DND-41 (cell line): ENCODE data around the gene CDH5.
A peak's percentile ranks its signal among the peaks of the same experiment; 100 is the strongest.

Experiments used
- ATAC-seq: fragments of 200-7000 bp; cut with Tn5 transposase; 3 replicates; pipeline ENCODE4 v1.9.1; 2021; ENCODE audit warnings: low read depth; ENCODE audit not compliant: insufficient read depth
- DNase-seq: peaks from one replicate; pipeline ENCODE4 v3.0.0-alpha.2; 2020
- H2AFZ ChIP-seq: 2 replicates; pipeline ENCODE4 v1.6.0; 2012; ENCODE audit warnings: low read depth, low read length
- H3K27ac ChIP-seq: 2 replicates; pipeline ENCODE4 v1.5.1; 2012; ENCODE audit warnings: low read length, inconsistent platforms
- H3K27me3 ChIP-seq: fragments of 200-600 bp; sonication (generic); 2 replicates; pipeline ENCODE4 v1.6.0; 2012; ENCODE audit warnings: low read length, mild to moderate bottlenecking, inconsistent platforms; ENCODE audit not compliant: insufficient read depth, poor library complexity
- H3K36me3 ChIP-seq: 2 replicates; pipeline ENCODE4 v1.5.1; 2012; ENCODE audit warnings: low read length, inconsistent platforms; ENCODE audit not compliant: insufficient read depth
- H3K4me1 ChIP-seq: 2 replicates; pipeline ENCODE4 v1.5.1; 2012; ENCODE audit warnings: mild to moderate bottlenecking, low read length; ENCODE audit not compliant: insufficient read depth
- H3K4me2 ChIP-seq: 2 replicates; pipeline ENCODE4 v1.6.0; 2012; ENCODE audit warnings: mild to moderate bottlenecking, moderate library complexity, low read length, inconsistent platforms; ENCODE audit not compliant: insufficient read depth
- H3K4me3 ChIP-seq, 2 experiments: fragments of 200-600 bp in 1 of 2; shearing (Covaris generic) in 1 of 2; 2 replicates each; pipeline ENCODE4 v1.5.1; 2012 to 2016; ENCODE audit warnings: inconsistent platforms in 2 of 2, low read length in 2 of 2, mild to moderate bottlenecking in 2 of 2, low read depth in 1 of 2, moderate library complexity in 1 of 2
- H3K79me2 ChIP-seq: 2 replicates; pipeline ENCODE4 v1.6.0; 2012; ENCODE audit warnings: low read length, inconsistent platforms; ENCODE audit not compliant: insufficient read depth
- H3K9ac ChIP-seq: 2 replicates; pipeline ENCODE4 v1.6.0; 2012; ENCODE audit warnings: low read depth, mild to moderate bottlenecking, inconsistent platforms, low read length, moderate library complexity
- H3K9me3 ChIP-seq: 2 replicates; pipeline ENCODE4 v1.5.1; 2012; ENCODE audit warnings: low read length, moderate library complexity, mild to moderate bottlenecking, inconsistent platforms; ENCODE audit not compliant: insufficient read depth, severe bottlenecking
- H4K20me1 ChIP-seq: 2 replicates; pipeline ENCODE4 v1.6.0; 2012; ENCODE audit warnings: low read length; ENCODE audit not compliant: insufficient read depth
- CTCF ChIP-seq: IDR thresholded peaks from 2 replicates; pipeline ENCODE4 v1.5.1; 2012; ENCODE audit warnings: borderline replicate concordance, low read length, moderate library complexity, mild to moderate bottlenecking; ENCODE audit not compliant: poor library complexity, severe bottlenecking; ENCODE audit errors: extremely low read depth
- EZH2 ChIP-seq: IDR thresholded peaks from 3 replicates; pipeline ENCODE4 v1.6.1; 2012; ENCODE audit warnings: borderline replicate concordance, low read depth, mild to moderate bottlenecking, moderate library complexity, low read length, inconsistent platforms; ENCODE audit not compliant: severe bottlenecking

Gene CDH5

GRCh38 chr16:66344533-66345145 lies 21.9 kb upstream of the CDH5 start:
- Histone ChIP-seq H3K27me3 (no peaks in the 10 kb centered on the region), H3K4me1 (no peaks in the 10 kb centered on the region), H3K9ac (no peak overlapping the region), H2AFZ (no peak overlapping the region), H3K27ac (no peak overlapping the region), H3K79me2 (no peaks in the 10 kb centered on the region), H3K4me3 (no peak overlapping the region), H3K36me3 (no peaks in the 10 kb centered on the region), H4K20me1 (no peaks in the 10 kb centered on the region), H3K9me3 (no peaks in the 10 kb centered on the region), H3K4me2 (no peak overlapping the region)
- TF ChIP-seq EZH2 (no peak), CTCF (peak; percentile 79)
- DNase-seq (peak; percentile 25), ATAC-seq (peak; percentile 53; the same call in 2 of the 3 replicates)

GRCh38 chr16:66346221-66346620 lies 20.3 kb upstream of the CDH5 start:
- no peak overlapping the region for H3K9ac ChIP-seq
- no peak for TF ChIP-seq EZH2
- TF ChIP-seq CTCF: no peak
- no peaks in the 10 kb centered on the region for H3K4me1 ChIP-seq
- no peak for DNase-seq
- no peak overlapping the region for H2AFZ ChIP-seq
- H3K27ac ChIP-seq: no peak overlapping the region
- no peak overlapping the region for H3K4me2 ChIP-seq
- no peak overlapping the region for H3K4me3 ChIP-seq
- no peaks in the 10 kb centered on the region for H3K79me2 ChIP-seq
- no peak for ATAC-seq
- H3K9me3 ChIP-seq: no peaks in the 10 kb centered on the region
- H3K36me3 ChIP-seq: no peaks in the 10 kb centered on the region
- H3K27me3 ChIP-seq: peaks cover 4% of the 10 kb centered on the region
- H4K20me1 ChIP-seq: 0 out of 2 replicates have a peak, but pooled peaks cover 3% of the 10 kb centered on the region

- H3K27ac ChIP-seq: no peak overlapping the region
- no peaks in the 10 kb centered on the region for H3K36me3 ChIP-seq
- no peaks in the 10 kb centered on the region for H3K9me3 ChIP-seq
- no peak for DNase-seq
- no peaks in the 10 kb centered on the region for H3K4me1 ChIP-seq
- 0 out of 2 replicates have a peak, but pooled peaks cover 3% of the 10 kb centered on the region for H4K20me1 ChIP-seq
- no peak overlapping the region for H3K9ac ChIP-seq
- no peak for TF ChIP-seq EZH2
- TF ChIP-seq CTCF: no peak
- no peak overlapping the region for H2AFZ ChIP-seq
- H3K27me3 ChIP-seq: peaks cover 21% of the 10 kb centered on the region
- no peaks in the 10 kb centered on the region for H3K79me2 ChIP-seq
- no peak overlapping the region for H3K4me3 ChIP-seq
- ATAC-seq: no peak
- H3K4me2 ChIP-seq: no peak overlapping the region
Measured at GRCh38 chr16:66352304-66352703, 14.2 kb upstream of the CDH5 start.
